Activated CD4-positive, alpha-beta T cell treated with anti-CD3 and anti-CD28 coated beads, Interleukin-2, amount 10 ng/mL, durations not matched to agents 7 days and 5 days (primary cell): ENCODE results near the gene PEX11G. TPM values are rescaled to one million over a fixed set of nuclear protein-coding genes. Genes with fewer than 3 reads are reported as not detected.
"Not testable (repeated sequence)": the region's sequence is repeated elsewhere in the genome, so short reads cannot be mapped to it uniquely, and the experiment has no call there.

ENCODE experiments used
- CTCF ChIA-PET: fragments of 350-600 bp; sonication (Branson Sonifier 250); formaldehyde crosslinking; loops from one replicate; lab custom pipeline; 2021; ENCODE audit warnings: antibody characterized with exemption; lab: Charles Lee
- POLR2A ChIA-PET: fragments of 350-600 bp; sonication (Branson Sonifier 250); formaldehyde crosslinking; loops from one replicate; lab custom pipeline; 2021; ENCODE audit warnings: antibody characterized with exemption; lab: Charles Lee
- DNase-seq: peaks from one replicate; pipeline ENCODE4 v3.0.0-alpha.2; 2020
- H3K27ac Mint-ChIP-seq: one replicate; pipeline ENCODE4 v1.8.0; 2021; ENCODE audit warnings: mild to moderate bottlenecking, moderate library complexity, mixed read lengths
- H3K27me3 Mint-ChIP-seq: one replicate; pipeline ENCODE4 v1.8.0; 2021; ENCODE audit warnings: mixed read lengths
- H3K36me3 Mint-ChIP-seq: one replicate; pipeline ENCODE4 v1.8.0; 2021; ENCODE audit warnings: low read depth, mixed read lengths
- H3K4me1 Mint-ChIP-seq: one replicate; pipeline ENCODE4 v1.8.0; 2021; ENCODE audit warnings: mixed read lengths
- H3K4me3 Mint-ChIP-seq: one replicate; pipeline ENCODE4 v1.8.0; 2021; ENCODE audit warnings: mild to moderate bottlenecking, moderate library complexity, mixed read lengths
- H3K9me3 Mint-ChIP-seq: one replicate; pipeline ENCODE4 v1.8.0; 2021; ENCODE audit warnings: mixed read lengths
- total RNA-seq, 2 experiments: library from RNA; stranded (reverse); gene quantifications; one replicate each; pipeline ENCODE4 v1.2.3, GENCODE V29; 2021

The PEX11G gene
- total RNA-seq, 2 experiments from 2014 or later: 0.46 to 0.67 TPM

DNA sequence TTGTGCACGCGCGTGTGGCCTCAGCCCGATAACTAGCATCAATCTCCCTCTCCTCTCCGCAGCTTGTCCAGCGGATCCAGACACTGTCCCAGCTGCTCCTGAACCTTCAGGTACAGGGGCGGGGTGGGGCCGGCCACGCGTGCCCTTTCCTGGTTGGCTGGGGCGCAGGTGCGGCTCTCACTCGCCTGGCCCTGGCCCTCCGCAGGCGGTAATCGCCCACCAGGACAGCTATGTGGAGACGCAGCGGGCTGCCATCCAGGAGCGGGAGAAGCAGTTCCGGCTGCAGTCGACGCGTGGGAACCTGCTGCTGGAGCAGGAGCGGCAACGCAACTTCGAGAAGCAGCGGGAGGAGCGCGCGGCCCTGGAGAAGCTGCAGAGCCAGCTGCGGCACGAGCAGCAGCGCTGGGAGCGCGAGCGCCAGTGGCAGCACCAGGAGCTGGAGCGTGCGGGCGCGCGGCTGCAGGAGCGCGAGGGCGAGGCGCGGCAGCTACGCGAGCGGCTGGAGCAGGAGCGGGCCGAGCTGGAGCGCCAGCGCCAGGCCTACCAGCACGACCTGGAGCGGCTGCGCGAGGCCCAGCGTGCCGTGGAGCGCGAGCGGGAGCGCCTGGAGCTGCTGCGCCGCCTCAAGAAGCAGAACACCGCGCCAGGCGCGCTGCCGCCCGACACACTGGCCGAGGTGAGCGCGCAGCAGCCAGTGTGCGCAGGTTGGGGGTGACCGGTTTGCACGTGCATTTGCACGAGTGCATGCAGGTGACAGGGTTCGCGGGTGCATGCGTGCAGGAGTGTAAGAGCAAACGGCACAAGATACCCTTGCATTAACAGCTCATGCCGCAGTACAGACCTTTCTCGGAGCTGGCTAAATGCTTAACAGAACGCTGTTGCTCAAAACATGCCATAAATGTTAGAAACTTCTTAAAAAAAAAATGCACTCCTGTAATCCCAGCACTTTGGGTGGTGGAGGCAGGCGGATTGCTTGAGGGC, 21.5 kb downstream of the PEX11G start:
- no peaks in the 10 kb centered on the region for H3K9me3 Mint-ChIP-seq
- ChIA-PET CTCF (interaction anchor here (0.9 kb wide), 1 partner anchor 8 kb away, joined by 4 read pairs; no protein-coding TSS in a partner anchor), POLR2A (interaction anchor here (0.6 to 0.7 kb wide), 2 partner anchors 39 to 1921 kb away, joined by 3 read pairs; no protein-coding TSS in a partner anchor)
- no peak overlapping the region for H3K27ac Mint-ChIP-seq
- peaks cover 14% of the 10 kb centered on the region for H3K36me3 Mint-ChIP-seq
- H3K4me3 Mint-ChIP-seq: no peak overlapping the region
- no peaks in the 10 kb centered on the region for H3K4me1 Mint-ChIP-seq
- DNase-seq: no peak
- no peaks in the 10 kb centered on the region for H3K27me3 Mint-ChIP-seq

DNA sequence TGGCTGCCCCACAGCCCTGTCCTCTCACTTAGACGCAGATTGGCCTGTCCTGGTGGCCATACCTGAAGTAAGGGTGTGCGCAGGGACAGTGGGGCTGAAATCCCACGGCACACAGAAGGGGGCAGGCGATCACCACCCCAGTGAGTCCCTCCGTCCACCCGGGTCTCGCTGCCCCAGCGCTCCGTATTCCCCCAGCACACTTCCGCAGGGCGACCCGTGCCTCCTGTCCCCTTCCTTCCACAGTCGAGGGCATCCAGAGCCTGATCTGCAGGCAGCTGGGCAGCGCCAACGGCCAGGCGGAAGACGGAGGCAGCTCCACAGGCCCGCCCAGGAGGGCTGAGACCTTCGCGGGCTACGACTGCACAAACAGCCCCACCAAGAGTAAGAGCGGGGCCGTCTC, 25.3 kb downstream of the PEX11G start:
- H3K4me3 Mint-ChIP-seq: no peak overlapping the region
- POLR2A ChIA-PET: no interaction called here
- H3K9me3 Mint-ChIP-seq: no peaks in the 10 kb centered on the region
- H3K4me1 Mint-ChIP-seq: no peaks in the 10 kb centered on the region
- H3K27ac Mint-ChIP-seq: no peak overlapping the region
- CTCF ChIA-PET: no interaction called here
- peaks cover 28% of the 10 kb centered on the region for H3K36me3 Mint-ChIP-seq
- no peak for DNase-seq
- H3K27me3 Mint-ChIP-seq: no peaks in the 10 kb centered on the region

DNA sequence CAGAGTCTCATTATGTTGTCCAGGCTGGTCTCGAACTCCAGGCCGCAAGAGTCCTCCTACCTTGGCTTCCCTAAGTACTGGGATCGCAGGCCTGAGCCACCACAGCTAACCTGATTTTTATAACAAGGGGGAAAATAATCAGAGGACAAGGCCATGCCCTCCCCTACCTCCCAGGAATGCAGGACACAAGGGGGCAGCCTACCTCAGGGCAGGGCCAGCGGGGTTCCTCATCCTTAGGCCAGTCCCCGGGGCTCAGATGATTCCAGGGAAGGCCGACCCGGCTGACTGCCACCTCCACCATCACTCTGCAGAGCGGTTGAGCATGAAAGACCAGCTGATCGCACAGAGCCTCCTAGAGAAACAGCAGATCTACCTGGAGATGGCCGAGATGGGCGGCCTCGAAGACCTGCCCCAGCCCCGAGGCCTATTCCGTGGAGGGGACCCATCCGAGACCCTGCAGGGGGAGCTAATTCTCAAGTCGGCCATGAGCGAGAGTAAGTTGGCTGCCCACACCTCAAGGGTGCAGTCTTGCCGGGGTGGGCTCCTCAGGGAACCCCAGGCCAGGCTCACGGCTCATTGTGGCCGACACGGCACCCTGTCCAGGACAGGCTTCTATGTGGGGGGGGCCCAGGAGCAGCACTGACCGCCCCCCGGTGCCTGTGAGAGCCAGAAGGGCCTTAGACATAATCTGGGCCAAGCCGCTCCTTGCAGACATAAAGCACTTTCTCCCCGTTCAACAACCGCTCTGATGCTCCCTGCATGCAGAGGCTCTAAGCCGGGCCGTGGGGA, 26.8 kb downstream of the PEX11G start:
- Mint-ChIP-seq H3K27ac (no peak overlapping the region), H3K36me3 (peaks cover 30% of the 10 kb centered on the region), H3K9me3 (no peaks in the 10 kb centered on the region), H3K4me3 (no peak overlapping the region), H3K4me1 (no peaks in the 10 kb centered on the region), H3K27me3 (no peaks in the 10 kb centered on the region)
- ChIA-PET POLR2A (no interaction called here), CTCF (no interaction called here)
- DNase-seq: no peak

DNA sequence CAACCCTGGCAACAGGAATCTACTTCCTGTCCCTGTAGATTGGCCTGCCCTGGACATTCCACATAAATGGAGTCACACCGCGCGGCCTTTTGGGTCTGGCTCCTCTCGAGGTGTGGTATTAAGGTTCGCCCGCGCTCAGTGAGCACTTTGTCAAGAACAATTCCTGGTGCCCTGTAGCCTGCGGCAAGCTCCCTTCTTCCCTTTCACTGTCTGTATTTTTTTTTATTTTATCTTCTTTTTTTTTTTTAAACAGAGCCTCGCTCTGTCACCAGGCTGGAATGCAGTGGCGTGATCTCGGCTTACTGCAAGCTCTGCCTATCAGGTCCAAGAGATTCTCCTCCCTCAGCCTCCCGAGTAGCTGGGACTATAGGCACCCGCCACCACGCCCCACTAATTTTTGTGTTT, 28.3 kb downstream of the PEX11G start:
- H3K27me3 Mint-ChIP-seq: no peaks in the 10 kb centered on the region
- H3K27ac Mint-ChIP-seq: no peak overlapping the region
- peaks cover 43% of the 10 kb centered on the region for H3K36me3 Mint-ChIP-seq
- CTCF ChIA-PET: no interaction called here
- no peak overlapping the region for H3K4me3 Mint-ChIP-seq
- H3K9me3 Mint-ChIP-seq: no peaks in the 10 kb centered on the region
- H3K4me1 Mint-ChIP-seq: no peaks in the 10 kb centered on the region
- POLR2A ChIA-PET: no interaction called here
- no peak for DNase-seq

DNA sequence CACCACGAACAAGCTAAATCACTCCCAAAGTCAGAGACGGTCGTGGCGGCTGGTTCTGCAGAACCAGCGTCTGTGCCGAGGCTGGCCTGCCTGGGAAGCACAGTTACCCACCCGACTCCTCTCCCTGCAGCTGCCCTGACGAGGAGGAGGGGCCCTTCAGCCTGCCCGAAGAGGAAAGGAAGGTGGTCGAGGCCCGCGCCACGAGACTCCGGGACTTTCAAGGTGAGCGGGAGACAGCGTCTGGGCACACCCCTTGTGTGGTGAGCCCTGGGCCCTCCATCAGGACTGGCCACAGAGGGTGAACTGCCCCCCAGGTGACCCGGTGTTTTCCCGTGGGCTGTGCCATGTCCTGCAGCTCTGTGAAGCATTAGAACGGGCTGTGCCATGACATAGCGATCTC, 29.1 kb downstream of the PEX11G start:
- ChIA-PET POLR2A (no interaction called here), CTCF (interaction anchor here (1.5 kb wide), 1 partner anchor 8 kb away, joined by 4 read pairs; no protein-coding TSS in a partner anchor)
- Mint-ChIP-seq H3K9me3 (peaks cover 2% of the 10 kb centered on the region), H3K4me1 (no peaks in the 10 kb centered on the region), H3K27ac (no peak overlapping the region), H3K4me3 (no peak overlapping the region), H3K36me3 (peaks cover 49% of the 10 kb centered on the region), H3K27me3 (no peaks in the 10 kb centered on the region)
- no peak for DNase-seq

DNA sequence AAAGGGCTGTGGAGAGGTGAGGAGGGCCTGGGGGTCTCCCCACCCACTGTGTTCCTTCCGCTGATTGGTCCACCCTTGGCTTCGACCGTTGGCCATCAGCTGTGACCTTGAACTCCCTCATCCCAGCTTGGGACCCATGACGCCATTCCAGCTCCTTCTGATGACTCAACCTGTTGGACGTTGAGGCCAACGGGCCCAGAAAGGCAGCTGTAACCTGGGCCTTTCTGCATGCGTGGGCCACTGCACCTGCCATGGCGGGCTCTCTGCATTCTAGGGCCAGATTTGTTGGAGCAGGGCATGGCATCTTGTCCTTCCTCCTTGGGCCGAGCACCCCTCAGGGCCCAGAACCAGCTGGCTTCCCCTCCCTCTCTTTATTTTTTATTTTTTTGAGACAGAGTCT, 30.2 kb downstream of the PEX11G start:
- H3K9me3 Mint-ChIP-seq: peaks cover 4% of the 10 kb centered on the region
- POLR2A ChIA-PET: no interaction called here
- peaks cover 57% of the 10 kb centered on the region for H3K36me3 Mint-ChIP-seq
- CTCF ChIA-PET: interaction anchor here (0.5 to 1.5 kb wide), 3 partner anchors 9 to 116 kb away, joined by 3 to 4 read pairs (median 3); no protein-coding TSS in a partner anchor
- no peak overlapping the region for H3K27ac Mint-ChIP-seq
- H3K4me3 Mint-ChIP-seq: no peak overlapping the region
- DNase-seq: no peak
- no peaks in the 10 kb centered on the region for H3K4me1 Mint-ChIP-seq
- H3K27me3 Mint-ChIP-seq: no peaks in the 10 kb centered on the region

DNA sequence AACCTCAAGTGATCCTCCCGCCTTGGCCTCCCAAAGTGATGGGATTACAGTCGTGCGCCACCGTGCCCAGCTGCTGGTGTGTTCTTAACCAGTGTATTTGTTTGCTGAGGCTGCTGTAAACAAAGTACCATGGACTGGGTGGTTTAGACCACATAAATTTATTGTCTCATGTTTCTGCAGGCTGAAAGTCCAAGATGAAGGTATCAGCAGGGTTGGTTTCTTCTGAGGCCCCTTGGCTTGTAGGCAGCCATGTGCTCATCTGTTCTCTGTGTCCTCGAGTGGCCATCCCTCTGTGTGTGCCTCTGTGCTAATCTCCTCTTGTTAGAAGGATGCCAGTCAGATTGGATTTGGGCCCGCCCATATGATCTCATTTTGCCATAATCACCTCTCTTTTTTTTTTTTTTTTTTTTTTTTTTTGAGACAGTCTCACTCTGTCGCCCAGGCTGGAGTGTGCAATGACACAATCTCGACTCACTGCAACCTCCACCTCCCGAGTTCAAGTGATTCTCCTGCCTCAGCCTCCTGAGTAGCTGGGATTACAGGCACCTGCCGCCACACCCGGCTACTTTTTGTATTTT, 31.8 kb downstream of the PEX11G start:
- DNase-seq: no peak
- POLR2A ChIA-PET: no interaction called here
- CTCF ChIA-PET: no interaction called here
- Mint-ChIP-seq H3K4me3 (no peak overlapping the region), H3K27me3 (no peaks in the 10 kb centered on the region), H3K27ac (no peak overlapping the region), H3K36me3 (peaks cover 64% of the 10 kb centered on the region), H3K9me3 (peaks cover 10% of the 10 kb centered on the region), H3K4me1 (no peaks in the 10 kb centered on the region)

DNA sequence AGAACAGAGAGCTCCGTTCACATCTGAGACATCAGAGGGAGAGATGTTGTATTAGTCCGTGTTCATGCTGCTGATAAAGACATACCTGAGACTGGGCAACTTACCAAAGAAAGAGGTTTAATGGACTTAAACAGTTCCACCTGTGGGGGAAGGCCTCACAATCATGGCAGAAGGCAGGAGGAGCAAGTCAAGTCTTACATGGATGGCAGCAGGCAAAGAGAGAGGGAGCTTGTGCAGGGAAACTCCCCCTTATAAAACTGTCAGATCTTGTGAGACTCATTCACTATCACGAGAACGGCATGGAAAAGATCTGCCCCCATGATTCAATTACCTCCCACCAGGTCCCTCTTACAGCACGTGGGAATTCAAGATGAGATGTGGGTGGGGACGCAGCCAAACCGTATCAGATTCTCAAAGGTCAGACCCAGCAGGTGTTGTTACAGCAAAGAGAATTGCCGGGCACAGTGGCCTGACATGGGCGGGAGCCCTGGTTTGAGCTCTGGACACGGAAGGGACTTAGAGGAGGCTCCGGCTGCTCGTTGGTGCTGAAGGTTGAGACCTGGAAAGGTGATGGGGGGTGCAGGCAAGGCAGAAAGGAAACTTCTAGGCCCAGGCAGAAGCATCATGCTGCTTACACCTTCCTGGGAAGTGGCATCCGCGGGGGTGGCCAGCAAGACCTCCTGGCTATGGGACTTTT, 33.1 kb downstream of the PEX11G start:
- Mint-ChIP-seq H3K9me3 (peaks cover 13% of the 10 kb centered on the region), H3K27me3 (no peaks in the 10 kb centered on the region), H3K4me3 (no peak overlapping the region), H3K27ac (no peak overlapping the region), H3K4me1 (no peaks in the 10 kb centered on the region), H3K36me3 (peaks cover 67% of the 10 kb centered on the region)
- DNase-seq: no peak
- ChIA-PET POLR2A (no interaction called here), CTCF (no interaction called here)

DNA sequence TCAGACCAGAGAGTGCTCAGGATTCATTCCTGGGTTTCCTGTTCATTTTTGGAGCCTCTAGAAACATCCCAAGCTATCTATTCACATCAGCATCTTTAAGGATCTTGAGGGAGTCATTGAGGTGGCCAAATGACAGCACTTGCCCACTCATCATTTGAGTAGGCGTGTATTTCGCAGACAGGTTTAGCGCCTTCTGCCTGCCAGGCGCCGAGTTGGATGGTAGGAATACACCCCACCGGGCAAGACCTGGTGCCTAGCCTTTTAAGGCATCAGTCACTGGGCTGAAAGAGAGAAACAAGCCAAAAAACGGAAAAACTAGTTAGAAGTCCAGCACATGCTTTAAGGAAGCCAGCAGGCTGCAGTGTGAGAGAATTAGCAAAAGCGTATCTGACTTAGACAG, 33.8 kb downstream of the PEX11G start:
- Mint-ChIP-seq H3K4me3 (no peak overlapping the region), H3K4me1 (no peaks in the 10 kb centered on the region), H3K27me3 (no peaks in the 10 kb centered on the region), H3K36me3 (peaks cover 69% of the 10 kb centered on the region), H3K27ac (no peak overlapping the region), H3K9me3 (peaks cover 20% of the 10 kb centered on the region)
- ChIA-PET POLR2A (no interaction called here), CTCF (no interaction called here)
- no peak for DNase-seq

DNA sequence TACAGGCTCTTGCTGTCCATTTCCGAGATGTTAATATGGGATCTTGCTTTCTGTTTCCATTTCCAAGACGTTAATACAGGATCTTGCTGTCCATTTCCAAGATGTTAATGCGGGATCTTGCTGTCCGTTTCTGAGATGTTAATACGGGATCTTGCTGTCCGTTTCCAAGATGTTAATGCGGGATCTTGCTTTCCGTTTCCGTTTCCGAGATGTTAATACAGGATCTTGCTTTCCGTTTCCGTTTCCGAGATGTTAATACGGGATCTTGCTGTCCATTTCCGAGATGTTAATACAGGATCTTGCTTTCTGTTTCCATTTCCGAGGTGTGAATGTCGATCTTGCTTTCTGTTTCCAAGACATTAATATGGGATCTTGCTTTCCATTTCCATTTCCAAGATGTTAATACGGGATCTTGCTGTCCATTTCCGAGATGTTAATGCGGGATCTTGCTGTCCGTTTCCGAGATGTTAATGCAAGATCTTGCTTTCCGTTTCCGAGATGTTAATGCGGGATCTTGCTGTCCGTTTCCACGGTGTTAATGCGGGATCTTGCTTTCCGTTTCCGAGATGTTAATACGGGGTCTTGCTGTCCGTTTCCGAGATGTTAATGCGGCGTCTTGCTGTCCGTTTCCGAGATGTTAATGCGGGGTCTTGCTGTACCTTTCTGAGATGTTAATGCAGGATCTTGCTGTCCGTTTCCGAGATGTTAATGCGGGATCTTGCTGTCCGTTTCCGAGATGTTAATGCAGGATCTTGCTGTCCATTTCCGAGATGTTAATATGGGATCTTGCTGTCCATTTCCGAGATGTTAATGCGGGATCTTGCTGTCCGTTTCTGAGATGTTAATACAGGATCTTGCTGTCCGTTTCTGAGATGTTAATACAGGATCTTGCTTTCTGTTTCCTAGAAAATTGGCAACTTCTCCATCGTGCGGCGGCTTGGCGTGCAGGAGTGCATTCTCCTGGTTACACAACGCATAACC, 38.3 kb downstream of the PEX11G start:
- DNase-seq: no peak
- H3K27ac Mint-ChIP-seq: peak overlapping the region; percentile 0
- H3K4me1 Mint-ChIP-seq: no peaks in the 10 kb centered on the region
- H3K4me3 Mint-ChIP-seq: no peak overlapping the region
- peaks cover 20% of the 10 kb centered on the region for H3K9me3 Mint-ChIP-seq
- no peaks in the 10 kb centered on the region for H3K27me3 Mint-ChIP-seq
- ChIA-PET CTCF (no interaction called here), POLR2A (no interaction called here)
- H3K36me3 Mint-ChIP-seq: peaks cover 66% of the 10 kb centered on the region

DNA sequence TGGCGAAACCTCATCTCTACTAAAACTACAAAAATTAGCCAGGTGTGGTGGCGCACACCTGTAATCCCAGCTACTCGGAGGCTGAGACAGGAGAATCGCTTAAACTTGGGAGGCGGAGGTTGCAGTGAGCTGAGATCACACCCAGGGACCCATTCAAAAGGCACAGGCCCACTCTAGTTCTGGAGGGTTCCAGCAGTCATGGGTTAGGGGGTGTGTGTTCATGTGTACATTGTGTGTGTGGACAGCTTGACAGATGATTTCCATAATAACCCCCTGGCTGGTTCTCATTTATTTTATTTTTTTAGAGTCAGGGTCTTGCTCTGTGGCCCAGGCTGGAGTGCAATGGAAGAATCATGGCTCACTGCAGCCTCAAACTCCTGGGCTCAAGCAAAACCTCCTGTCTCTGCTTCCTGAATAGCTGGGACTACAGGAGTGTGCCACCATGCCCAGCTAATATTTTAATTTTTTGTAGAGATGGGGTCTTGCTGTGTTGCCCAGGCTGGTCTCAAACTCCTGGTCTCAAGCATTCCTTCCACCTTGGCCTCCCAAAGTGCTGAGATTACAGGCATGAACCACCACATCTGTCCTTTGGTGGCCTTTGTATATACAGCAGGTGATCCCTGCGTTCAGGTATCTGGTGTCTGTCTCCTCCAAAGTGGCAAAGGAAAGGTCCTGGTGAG, 39.3 kb downstream of the PEX11G start:
- CTCF ChIA-PET: not testable (repeated sequence)

More for the DNA sequence above, 39.3 kb downstream of the PEX11G start:
- H3K4me1 Mint-ChIP-seq, DNase-seq, H3K27me3 Mint-ChIP-seq, POLR2A ChIA-PET, H3K27ac Mint-ChIP-seq, H3K4me3 Mint-ChIP-seq: not testable (repeated sequence)
- peaks cover 17% of the 10 kb centered on the region for H3K9me3 Mint-ChIP-seq
- H3K36me3 Mint-ChIP-seq: peaks cover 62% of the 10 kb centered on the region
